Ishikawa (cell line): ENCODE measurements around the gene CIAO3.

Experiments used
- CREB1 ChIP-seq: IDR thresholded peaks from 2 replicates; pipeline ENCODE4 v1.6.1; 2012; ENCODE audit warnings: low read depth
- EP300 ChIP-seq: IDR thresholded peaks from 2 replicates; pipeline ENCODE4 v1.6.1; 2012; ENCODE audit warnings: borderline replicate concordance
- RAD21 ChIP-seq: IDR thresholded peaks from 2 replicates; pipeline ENCODE4 v1.6.1; 2012; ENCODE audit warnings: low read depth
- TCF12 ChIP-seq: IDR thresholded peaks from 2 replicates; pipeline ENCODE4 v1.6.1; 2012; ENCODE audit warnings: low read depth
- TF ChIP-seq, protein P1 (sequence below): IDR thresholded peaks from 2 replicates; pipeline ENCODE4 v1.6.1; 2012; ENCODE audit warnings: low read depth, mild to moderate bottlenecking

DNA sequence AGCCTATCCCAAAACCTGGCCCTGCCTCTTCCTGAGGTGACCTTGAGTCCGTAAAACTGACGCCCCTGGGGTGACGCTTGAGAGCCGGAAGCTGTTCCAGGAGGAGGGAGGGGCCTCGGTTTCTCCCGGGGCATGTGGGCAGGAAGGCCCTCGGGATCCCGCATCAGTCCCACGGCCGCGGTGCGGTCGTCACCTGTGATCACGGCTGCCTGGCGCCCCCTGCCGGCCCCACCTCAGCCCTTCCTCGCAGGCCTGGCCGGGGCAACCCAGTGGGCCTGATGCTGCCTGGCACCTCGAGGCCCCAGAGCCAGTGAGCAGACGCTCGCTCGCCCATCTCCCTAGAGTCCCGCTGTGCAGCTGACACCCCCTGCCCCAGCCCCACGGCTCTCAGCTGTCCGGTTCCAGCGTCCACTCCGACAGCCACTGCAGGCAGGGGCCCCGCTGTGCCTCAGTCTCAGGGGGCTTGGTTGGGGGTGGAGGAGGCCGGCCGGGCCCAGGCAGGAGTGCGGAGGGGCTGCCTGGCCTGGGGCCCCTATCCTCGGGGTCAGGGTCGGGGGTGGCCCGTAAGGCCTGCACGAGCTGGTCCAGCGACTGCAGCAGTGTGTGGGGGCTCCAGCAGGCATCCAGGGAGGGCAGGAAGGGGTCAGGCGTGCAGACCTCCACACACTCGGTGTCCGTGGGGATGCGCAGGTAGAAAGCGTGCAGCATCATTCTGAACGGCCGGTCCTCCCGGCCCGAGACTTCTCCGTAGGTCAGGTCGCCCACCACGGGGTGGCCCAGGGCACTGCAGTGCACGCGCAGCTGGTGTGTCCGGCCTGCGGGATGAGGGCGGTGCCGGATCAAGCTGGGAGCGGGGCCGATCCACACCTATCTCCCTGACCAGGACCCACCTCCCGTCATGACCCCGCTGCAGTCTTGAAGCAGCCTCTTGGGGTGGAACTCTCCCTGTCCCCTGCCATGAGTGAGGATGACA lies 45.1 kb upstream of the CIAO3 start:
- TF ChIP-seq, protein P1, sequence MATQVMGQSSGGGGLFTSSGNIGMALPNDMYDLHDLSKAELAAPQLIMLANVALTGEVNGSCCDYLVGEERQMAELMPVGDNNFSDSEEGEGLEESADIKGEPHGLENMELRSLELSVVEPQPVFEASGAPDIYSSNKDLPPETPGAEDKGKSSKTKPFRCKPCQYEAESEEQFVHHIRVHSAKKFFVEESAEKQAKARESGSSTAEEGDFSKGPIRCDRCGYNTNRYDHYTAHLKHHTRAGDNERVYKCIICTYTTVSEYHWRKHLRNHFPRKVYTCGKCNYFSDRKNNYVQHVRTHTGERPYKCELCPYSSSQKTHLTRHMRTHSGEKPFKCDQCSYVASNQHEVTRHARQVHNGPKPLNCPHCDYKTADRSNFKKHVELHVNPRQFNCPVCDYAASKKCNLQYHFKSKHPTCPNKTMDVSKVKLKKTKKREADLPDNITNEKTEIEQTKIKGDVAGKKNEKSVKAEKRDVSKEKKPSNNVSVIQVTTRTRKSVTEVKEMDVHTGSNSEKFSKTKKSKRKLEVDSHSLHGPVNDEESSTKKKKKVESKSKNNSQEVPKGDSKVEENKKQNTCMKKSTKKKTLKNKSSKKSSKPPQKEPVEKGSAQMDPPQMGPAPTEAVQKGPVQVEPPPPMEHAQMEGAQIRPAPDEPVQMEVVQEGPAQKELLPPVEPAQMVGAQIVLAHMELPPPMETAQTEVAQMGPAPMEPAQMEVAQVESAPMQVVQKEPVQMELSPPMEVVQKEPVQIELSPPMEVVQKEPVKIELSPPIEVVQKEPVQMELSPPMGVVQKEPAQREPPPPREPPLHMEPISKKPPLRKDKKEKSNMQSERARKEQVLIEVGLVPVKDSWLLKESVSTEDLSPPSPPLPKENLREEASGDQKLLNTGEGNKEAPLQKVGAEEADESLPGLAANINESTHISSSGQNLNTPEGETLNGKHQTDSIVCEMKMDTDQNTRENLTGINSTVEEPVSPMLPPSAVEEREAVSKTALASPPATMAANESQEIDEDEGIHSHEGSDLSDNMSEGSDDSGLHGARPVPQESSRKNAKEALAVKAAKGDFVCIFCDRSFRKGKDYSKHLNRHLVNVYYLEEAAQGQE = no peak
- TF ChIP-seq EP300 = no peak
- TF ChIP-seq RAD21 = peak; percentile 51; the same call in 1 of the 2 replicates
- no peak for TF ChIP-seq TCF12
- TF ChIP-seq CREB1 = no peak
